Stimulated activated CD4-positive, alpha-beta T cell treated with anti-CD3 and anti-CD28 coated beads, Interleukin-4, amount 100 ng/mL, for 24 hours (primary cell): ENCODE data around the gene SLC25A33.

Source experiments
- DNase-seq: peaks from one replicate; pipeline ENCODE4 v3.0.0-alpha.2; 2020

Gene SLC25A33

DNA sequence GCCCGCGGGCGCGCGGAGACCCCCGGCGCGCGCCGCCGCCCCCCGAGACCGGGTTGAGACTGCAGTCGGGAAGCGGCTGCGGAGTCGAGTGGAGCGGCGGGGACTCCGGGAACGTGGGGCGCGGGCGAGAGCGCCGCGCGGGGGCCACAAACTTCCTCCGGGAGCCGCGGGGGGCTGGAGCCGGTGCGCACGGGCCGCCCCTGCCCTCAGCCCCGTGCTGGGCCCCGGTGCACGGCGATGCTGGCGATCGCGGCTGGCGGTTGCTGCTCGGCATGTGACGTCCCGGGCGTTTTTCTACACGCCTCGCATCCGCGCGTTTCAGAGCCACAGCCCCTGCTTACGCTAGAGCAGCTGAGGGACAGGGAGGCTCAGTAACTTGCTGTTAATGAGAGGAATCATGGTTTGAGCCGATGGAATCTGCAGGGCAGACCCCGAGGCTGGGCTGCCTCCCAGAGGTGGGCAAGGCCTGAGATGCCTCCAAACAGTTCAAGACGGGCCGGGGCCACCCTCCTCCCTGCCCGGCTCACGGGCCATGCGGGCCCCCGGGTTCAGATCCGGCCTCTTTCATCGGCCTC, 50.0 kb downstream of the SLC25A33 start:
- DNase-seq, result peak; percentile 50

DNA sequence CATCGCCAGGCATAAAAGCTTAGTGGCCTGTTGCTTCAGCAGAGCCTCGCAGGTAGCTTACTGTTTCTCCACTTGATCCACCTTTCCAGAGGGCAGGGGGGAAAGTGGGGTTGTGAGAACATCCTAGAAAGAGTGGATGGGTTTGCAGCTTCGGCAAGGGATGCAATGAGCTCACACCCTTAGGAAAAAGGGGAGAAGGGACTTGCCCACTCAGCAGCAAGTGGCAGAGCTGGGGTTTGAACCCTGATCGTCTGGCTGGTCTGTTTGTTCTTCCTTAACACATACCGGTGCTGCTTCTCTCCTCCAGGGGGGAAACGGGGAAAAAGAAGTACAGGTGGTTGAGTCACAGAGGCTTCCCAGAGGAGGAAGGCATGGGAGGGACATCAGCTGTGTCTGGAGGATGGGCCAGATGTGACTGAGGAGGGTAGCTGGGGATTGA, 50.5 kb downstream of the SLC25A33 start:
- no peak for DNase-seq

DNA sequence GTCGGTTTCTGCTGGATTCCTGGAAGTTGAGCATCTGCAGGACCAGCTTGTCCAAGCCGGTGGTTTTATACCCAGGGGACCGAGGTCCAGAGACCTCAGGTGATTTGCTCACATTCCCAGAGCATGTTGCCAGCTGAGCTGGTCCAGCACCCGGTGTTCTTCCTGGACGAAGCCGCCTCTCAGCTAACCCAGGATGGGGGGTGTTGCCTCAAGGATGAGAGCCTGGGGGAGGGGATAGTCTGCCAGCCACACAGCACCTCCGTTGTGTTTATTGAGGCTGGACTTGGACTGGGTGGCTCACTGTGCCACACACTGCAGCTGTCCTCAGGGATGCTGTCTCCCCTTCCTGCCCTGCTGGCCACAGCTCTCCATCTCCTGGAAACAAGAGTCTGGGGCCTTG, 50.9 kb downstream of the SLC25A33 start:
- DNase-seq, result no peak

DNA sequence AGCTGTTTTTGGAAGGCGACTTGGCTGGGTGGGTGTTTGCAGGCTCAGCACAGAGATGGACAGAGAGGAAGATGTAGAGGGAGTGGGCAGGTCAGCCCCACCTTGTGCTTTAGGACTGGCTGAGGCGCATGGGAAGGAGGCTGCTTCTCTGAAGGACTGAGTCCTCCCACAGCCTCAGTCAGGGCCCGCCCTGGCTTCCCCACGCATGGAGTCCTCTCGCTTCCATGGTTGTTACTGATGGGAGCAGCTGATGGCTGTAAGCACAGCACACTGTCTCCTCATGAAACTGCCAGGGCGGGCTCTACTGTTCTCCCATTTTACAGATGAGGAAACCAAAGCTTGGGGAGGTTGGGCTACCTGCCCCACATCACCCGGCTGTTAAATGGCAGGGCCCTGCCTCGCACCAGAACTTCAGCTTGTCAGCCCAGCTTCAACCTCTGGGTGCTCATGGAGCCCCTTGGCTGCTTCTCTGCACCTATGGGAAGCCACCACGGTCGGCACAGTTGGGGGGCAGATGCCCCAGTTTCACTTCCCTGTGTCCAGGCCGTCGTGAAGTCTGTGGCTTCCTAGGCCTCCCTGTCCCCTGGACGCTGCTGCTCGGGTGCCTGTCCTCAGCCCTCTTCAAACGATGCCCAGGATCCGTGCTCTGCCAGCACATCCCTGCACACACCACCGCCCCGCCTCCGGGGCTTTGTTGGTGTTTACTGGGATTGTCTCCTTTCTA, 51.8 kb downstream of the SLC25A33 start:
- DNase-seq, result no peak

DNA sequence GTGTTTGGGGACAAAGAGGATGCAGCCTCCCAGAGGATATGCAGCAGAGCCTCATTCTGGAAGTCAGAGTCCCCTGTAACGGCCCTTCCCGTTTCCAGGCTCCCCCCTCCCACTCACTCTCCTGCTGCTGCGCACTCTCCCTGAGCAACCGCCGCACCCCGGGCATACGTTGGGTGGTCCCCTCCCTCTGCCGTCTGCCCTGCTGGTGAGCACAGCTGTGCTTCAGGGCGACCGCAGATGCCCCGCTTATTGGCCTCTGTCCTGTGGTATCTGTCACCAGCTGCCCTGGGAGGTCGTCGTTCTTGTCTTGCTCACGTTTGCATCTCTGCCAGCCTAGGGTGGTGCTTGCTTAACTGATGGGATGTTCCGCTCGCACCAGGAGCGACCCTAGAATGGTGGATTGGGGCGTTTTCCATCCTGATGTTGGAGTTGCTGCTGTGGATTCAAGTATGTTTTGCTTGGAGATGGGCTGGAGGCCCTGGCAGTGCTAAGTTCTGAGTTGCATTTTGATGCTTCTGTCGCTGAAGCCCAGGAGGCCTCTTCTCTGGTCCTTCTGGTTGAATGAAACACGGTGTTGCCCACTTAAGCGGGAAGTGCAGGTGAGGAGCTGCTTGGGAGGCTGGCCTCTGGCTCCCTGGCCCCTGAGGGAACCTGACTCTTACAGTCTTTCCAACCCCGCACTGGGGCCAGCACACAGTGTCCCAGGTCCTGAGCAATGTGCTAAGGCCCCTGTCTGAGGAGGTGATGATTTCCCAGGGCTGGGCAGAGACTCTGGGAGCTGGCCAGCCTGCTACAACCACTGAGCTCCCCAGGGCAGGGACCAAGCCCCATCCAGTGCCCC, 52.6 kb downstream of the SLC25A33 start:
- no peak for DNase-seq

DNA sequence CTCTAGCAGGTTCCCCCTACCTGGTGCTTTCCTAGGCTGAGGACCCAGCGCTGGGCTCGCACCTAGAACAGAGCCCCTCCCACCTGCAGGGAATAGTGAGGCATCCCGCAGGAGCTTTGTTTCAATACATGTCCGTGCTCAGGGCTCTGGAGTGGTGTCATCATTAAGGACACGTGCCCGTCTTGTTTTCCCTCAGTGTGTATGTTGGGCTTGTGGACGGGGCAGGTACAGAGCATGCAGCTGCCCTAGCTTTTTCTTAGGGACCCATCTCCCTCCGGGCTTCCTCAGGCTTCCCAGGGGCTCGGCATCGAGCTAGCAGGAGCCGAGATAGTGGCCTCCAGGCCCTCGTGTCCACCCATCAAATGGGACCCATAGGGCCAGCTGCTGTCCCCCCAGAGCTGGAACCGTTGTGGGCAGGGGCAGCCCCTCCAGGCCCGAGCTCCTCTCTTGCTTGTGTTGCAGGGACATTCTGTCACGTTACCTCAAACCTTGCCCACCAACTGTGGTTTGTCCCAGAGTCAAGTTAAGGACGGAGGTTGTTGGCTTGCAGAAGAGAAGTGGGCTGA, 53.3 kb downstream of the SLC25A33 start:
- DNase-seq, result no peak

DNA sequence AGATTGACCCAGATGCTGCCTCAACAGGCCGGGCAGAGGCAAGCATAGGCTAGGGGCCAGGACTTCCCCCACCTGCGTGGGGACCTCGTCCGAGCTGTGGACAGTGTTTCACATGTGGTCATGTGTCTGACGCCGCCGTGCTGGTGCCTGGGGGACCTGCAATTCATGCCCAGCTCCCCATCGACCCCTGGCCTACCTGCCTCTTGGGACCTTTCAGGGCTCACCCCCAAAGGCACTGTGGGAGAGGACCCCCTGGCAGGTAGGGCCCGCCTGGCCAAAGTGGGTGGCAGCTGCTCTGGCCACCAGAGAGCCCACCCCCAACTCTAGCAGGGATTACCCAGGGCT, 53.9 kb downstream of the SLC25A33 start:
- DNase-seq, result no peak

DNA sequence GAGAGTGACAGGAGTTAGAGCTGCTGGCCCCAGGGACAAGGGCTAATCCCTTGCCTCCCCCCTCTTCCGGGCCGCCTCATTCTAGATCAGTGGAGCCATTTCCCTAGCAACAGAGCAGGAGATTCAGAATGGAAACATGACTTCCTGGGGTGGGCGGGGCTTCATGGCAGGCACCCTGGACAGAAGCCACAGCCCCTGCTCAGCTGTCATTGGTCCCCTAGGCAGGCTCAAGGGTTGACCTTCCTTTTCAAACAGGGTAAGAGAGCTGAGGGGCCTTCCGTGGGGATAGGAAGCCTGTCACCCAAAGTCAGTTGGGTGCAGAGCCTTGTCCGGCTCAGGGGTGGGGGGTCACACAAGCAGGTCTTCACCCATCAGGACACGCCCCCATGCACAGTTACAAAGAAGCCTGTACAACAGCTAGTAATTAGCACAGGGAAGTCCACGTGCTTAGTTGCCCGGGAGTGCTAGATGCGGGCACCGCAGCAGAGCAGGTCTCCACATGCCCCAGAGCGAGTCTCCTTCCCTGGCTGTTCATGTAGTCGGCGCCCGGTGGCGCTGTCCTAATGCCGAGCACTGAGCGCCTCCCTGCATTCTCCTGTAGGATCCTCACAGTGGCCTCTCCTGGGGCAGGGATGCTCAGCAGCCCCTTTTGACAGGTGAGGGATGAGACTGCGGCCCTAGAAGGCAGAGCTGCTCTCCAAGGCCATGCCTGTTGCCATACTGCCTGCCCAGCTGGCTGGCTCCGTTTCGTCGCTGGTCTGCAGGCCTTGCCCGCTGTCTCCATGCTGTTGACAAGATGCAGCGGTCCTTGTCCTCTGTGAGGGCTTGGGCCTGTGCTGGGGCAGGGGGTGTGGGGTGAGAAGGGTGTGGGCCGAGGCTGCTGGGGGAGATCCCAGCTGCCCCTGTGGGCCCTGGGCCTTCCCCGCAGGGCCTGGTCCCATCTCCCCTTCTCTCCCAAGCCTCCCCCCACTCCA, 54.5 kb downstream of the SLC25A33 start:
- DNase-seq, result peak; percentile 34

DNA sequence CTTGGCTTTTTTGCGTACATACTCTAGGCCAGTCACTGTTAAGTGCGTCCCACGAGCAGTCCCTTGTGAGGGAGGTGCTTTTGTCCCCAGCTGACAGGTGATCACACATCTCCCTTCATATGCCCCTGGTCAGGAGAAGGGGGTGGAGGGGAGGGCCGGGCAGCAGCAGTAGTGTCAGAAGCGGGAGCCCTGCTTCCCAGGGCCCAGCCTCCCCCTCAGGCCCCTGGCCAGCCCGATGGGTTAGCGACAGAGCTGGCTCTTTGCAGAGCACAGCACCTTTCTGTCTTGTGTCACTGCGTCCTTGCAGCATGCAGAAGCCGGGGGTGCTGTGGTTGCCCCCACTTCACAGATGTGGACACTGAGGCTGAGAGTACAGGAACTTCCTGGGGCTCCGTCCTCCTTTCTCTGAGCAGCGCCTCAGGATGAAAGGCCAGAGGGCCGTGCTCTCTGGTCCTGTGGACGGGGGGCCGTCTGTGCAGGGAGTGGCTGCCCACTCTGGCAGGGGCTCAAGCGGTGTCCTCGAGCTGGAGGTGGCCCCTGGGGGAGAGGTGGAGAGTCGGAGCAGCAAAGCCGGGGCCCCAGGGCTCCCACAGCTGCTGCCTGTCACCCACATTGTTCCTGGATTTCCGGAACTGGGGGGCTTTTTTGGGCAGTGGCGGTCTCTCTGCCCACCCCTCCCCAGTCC, 55.3 kb downstream of the SLC25A33 start:
- no peak for DNase-seq

DNA sequence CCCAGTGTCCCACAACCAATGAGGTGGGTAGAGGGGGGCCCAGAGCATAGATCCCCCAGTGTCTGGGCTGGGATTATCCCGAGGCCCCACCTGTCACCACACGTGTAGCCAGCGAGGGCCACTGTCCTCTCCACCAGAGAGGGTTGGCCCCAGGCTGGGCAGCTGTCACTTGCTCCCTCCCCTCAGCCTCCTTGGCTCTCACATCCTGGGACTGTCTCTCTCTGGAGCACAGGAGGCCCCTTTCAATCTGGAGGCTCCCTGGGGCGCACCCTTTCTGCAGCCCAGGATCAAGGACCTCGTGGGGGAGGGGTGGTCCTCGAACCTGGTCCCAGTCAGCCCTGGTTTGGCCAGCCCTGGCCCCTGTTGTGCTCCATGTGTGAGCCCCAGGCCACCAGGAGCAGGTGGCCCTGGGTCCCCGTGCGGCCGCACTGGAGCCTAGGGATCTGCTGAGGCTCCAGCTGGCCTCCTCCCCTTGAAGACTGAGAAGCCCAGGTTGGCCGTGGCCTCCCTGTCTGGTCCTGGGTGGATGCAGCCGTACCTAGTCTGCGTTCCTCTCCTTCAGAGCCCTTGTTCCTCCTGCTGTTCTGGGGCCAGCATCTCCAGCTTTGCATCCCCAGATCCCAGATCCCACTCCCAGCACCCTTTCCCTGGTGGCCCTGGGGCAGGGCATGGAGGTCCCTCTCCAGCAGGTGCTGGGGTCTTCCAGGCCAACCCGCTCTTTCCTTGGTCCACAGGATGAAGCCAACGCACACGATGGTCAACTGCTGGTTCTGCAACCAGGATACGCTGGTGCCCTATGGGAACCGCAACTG, 56.1 kb downstream of the SLC25A33 start:
- no peak for DNase-seq

DNA sequence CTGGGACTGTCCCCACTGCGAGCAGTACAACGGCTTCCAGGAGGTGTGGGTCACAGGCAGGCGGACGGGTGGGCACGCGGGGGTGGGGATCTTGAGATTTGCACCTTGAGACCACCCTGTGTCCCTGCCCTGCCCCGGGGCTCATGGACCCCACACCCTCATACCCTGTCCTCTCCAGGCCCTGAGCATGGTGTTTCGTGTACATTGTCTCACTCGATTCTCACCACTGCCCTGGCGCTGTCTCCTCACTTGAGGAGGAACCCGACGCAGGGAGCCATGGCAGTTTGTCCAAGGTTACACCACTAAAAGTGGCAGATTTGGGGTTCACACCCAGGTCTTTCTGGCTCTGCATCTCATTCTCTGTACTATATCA, 56.7 kb downstream of the SLC25A33 start:
- no peak for DNase-seq

DNA sequence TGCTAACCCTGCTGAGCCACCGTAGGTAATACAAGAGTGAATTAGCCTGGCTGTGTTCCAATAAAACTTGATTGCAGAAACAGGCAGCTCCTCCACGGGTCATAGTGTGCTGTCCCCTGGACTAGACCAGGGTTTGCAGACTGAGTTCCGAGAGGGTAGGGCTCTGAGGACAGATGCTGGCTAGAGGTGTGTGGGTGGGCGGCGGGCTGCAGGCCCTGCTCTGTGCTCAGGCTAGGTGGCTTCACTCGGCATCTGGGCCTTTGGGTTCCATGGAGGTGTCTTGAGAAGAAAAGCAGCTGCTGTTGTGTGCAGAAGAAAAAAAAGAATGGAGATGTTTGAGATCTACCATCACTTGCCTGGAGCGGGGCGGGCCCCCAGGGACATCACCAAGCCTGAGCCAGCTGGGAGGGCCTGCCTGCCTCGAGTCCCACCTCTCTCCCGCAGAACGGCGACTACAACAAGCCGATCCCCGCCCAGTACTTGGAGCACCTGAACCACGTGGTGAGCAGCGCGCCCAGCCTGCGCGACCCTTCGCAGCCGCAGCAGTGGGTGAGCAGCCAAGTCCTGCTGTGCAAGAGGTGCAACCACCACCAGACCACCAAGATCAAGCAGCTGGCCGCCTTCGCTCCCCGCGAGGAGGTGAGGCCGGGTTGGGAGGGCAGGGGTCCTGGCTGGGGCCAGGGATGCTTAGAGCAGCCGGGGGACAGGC, 57.3 kb downstream of the SLC25A33 start:
- DNase-seq, result no peak

DNA sequence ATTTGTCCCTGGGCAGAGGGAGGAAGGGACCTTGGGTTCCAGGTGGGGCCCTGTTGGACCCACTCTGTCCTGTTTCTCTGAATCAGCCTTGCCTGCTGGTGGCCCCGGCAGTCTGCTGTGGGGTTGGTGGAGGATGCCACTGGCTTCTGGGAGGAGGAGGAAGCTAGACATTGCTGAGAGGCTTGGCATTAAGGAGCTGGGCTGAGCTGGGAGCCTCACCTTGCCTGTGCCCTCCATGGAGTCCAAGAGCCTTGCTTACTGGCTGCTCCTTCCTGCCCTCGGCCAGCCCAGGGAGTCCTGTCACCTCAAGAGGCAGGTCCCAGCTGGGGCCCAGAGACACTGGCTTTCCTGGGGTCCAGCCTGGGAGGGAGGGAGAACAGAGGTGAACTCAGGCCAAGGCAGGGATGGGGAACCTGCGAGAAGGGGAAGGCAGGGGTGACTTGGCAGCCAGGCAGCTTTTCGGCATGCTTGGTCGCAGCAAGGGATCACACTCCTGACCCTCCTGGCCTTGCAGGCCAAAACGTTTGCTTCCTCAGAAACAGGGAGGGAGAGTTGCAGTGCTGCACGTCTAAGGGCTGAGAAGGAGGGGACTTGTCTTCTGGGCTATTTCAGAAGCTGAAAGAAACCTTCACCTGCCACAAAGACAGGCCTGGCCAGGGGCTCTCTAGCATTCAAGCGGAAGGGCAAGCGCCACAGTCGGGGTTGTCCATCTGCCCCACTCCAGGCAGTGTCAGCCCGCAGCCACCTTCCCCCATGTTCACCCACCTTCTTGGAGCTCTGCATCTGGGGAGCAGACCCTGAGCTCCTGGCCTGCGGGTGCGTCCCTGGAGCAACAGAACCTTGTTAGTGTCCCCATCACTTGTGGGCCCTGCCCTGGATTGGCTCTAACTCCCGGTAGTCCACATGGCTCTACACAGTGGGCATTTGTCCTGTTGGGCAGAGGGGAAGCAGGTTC, 58.4 kb downstream of the SLC25A33 start:
- DNase-seq, result no peak

DNA sequence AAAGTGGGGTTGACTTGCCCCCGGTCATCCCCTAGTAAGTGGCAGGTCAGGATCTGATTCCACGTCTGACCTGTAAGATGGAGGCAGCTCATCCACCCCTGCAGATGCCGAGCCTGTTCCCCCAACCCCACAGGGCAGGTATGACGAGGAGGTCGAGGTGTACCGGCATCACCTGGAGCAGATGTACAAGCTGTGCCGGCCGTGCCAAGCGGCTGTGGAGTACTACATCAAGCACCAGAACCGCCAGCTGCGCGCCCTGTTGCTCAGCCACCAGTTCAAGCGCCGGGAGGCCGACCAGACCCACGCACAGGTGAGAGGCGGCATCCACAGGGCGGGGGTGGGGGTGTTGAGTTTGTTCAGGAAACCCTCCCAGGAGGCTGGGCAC, 59.0 kb downstream of the SLC25A33 start:
- no peak for DNase-seq

DNA sequence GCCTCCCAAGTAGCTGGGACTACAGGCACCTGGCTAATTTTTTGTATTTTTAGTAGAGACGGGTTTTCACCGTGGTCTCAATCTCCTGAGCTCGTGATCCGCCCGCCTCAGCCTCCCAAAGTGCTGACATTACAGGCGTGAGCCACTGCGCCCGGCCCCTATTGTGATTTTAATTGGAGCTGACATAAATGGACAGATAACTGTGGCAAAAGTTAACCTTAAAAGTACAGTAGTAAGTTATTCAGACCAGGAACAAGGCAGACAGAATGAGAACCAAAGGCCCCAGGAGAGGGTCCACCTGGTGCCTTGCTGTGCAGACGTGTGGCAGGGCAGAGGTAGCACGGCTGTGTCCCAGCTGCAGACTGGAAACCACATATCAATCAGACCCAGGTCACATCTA, 60.5 kb downstream of the SLC25A33 start:
- no peak for DNase-seq

DNA sequence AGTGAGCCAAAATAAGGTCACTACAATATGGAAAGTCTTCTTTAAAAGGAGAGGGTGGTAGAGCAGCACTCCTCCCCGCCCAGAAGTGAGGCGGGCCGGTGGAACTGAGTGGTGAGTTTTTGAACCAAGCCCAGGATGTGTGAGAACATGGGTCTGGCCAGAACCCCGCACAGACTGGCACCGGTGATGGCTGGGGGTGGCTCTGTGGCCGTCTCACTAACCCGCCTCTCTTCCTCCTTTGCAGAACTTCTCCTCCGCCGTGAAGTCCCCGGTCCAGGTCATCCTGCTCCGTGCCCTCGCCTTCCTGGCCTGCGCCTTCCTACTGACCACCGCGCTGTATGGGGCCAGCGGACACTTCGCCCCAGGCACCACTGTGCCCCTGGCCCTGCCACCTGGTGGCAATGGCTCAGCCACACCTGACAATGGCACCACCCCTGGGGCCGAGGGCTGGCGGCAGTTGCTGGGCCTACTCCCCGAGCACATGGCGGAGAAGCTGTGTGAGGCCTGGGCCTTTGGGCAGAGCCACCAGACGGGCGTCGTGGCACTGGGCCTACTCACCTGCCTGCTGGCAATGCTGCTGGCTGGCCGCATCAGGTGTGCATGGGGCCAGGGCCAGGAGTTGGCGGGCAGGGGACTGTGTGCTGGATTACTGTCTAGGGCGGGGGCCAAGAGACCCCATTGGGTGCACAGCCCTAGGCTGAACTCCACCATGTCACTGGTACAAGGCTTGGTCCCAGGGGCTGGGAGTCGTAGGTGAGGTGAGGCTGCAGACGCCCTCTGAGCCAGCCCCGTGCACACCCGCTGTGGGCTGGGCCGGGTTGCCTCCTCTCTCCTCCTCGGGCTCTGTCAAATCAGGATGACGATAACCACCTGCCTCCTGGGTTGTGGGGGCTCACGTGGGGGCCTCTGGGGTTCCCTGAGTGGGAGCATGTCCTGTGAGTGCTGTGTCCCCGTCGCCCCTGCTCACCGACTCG, 61.9 kb downstream of the SLC25A33 start:
- DNase-seq, result no peak

DNA sequence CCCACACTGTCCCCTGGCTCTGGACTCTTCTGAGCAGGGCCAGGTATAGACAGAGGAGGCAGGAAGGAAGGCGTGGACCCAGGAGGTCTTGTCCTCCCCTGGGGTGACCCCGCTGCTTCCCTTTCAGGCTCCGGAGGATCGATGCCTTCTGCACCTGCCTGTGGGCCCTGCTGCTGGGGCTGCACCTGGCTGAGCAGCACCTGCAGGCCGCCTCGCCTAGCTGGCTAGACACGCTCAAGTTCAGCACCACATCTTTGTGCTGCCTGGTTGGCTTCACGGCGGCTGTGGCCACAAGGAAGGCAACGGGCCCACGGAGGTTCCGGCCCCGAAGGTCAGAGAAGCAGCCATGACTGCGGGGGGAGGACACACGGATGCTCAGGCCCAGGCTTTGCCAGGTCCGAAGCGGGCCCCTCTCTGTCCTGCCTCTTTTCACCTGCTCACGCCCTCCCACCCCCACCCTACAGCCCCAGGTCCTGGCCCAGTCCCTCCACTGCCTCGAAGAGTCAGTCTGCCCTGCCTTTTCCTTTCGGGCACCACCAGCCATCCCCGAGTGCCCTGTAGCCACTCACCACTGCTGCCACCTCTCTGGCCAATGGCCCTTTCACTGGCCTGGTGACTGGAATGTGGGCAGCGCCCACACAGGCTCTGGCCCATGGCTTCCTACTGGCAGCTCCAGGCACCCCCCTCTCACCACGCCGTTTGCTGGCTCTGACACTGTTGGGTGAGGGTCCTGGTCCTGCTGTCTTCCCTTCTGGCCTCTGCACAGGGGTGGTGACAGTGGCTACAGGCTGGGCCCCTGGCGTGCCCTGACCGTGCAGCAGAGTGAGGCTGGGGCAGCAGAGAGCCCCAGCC, 62.9 kb downstream of the SLC25A33 start:
- no peak for DNase-seq
